GM23338 (cell line): ENCODE results near the gene NEURL1. TPM values are rescaled to one million over a fixed set of nuclear protein-coding genes. Genes with fewer than 3 reads are reported as not detected.

Experiments used
- ATAC-seq: fragments of 200-7000 bp; cut with Tn5 transposase; 3 replicates; pipeline ENCODE4 v1.9.1; 2020
- DNase-seq: peaks from one replicate; pipeline ENCODE4 v3.0.0-alpha.2; 2015; ENCODE audit warnings: low spot score
- H2AFZ ChIP-seq: fragments of 200-600 bp; sonication (generic); 2 replicates; pipeline ENCODE4 v1.8.0; 2016; ENCODE audit warnings: antibody characterized with exemption, mild to moderate bottlenecking, moderate library complexity
- H3F3A ChIP-seq: fragments of 200-600 bp; sonication (generic); replicated peaks from 2 replicates; pipeline ENCODE4 v1.8.0; 2017; ENCODE audit warnings: antibody characterized with exemption, mixed run types, low read depth
- H3K27ac ChIP-seq: fragments of 200-600 bp; sonication (generic); 2 replicates; pipeline ENCODE4 v1.6.1; 2016; ENCODE audit warnings: low read depth
- H3K27me3 ChIP-seq: fragments of 200-600 bp; sonication (generic); 2 replicates; pipeline ENCODE4 v1.8.0; 2016; ENCODE audit warnings: mild to moderate bottlenecking, mixed run types, moderate library complexity; ENCODE audit not compliant: insufficient read depth
- H3K36me3 ChIP-seq: fragments of 200-600 bp; sonication (generic); 2 replicates; pipeline ENCODE4 v1.8.0; 2016; ENCODE audit warnings: mild to moderate bottlenecking; ENCODE audit not compliant: insufficient read depth
- H3K4me1 ChIP-seq: fragments of 200-600 bp; sonication (generic); 2 replicates; pipeline ENCODE4 v1.8.0; 2016; ENCODE audit warnings: mild to moderate bottlenecking, moderate library complexity; ENCODE audit not compliant: insufficient read depth
- H3K4me2 ChIP-seq: fragments of 200-600 bp; sonication (generic); 2 replicates; pipeline ENCODE4 v1.7.1; 2017; ENCODE audit warnings: mixed run types
- H3K4me3 ChIP-seq: fragments of 200-600 bp; sonication (generic); 2 replicates; pipeline ENCODE4 v1.6.1; 2016; ENCODE audit warnings: mixed run types
- H3K79me2 ChIP-seq: fragments of 200-600 bp; sonication (generic); replicated peaks from 2 replicates; pipeline ENCODE4 v1.8.0; 2017; ENCODE audit warnings: mild to moderate bottlenecking; ENCODE audit not compliant: insufficient read depth
- H3K9me2 ChIP-seq: fragments of 200-600 bp; sonication (generic); 2 replicates; pipeline ENCODE4 v1.8.0; 2017; ENCODE audit not compliant: insufficient read depth
- H4K20me1 ChIP-seq: fragments of 200-600 bp; sonication (generic); replicated peaks from 2 replicates; pipeline ENCODE4 v1.8.0; 2017; ENCODE audit warnings: mild to moderate bottlenecking; ENCODE audit not compliant: insufficient read depth
- H3K27ac Mint-ChIP-seq: 2 replicates; pipeline ENCODE4 v1.8.0; 2020; ENCODE audit warnings: inconsistent platforms, mild to moderate bottlenecking, moderate library complexity, mixed read lengths
- H3K27me3 Mint-ChIP-seq: 3 replicates; pipeline ENCODE4 v1.8.0; 2022; ENCODE audit warnings: low read depth, mild to moderate bottlenecking, moderate library complexity, mixed read lengths, inconsistent platforms; ENCODE audit not compliant: insufficient read depth, poor library complexity
- H3K36me3 Mint-ChIP-seq: 3 replicates; pipeline ENCODE4 v1.8.0; 2021; ENCODE audit warnings: low read depth, mild to moderate bottlenecking, inconsistent platforms, moderate library complexity, mixed read lengths
- H3K4me1 Mint-ChIP-seq: 3 replicates; pipeline ENCODE4 v1.8.0; 2020; ENCODE audit warnings: mild to moderate bottlenecking, inconsistent platforms, mixed read lengths
- H3K4me3 Mint-ChIP-seq: 3 replicates; pipeline ENCODE4 v1.8.0; 2021; ENCODE audit warnings: moderate library complexity, mild to moderate bottlenecking, inconsistent platforms, mixed read lengths
- H3K9me3 Mint-ChIP-seq: 3 replicates; pipeline ENCODE4 v1.8.0; 2020; ENCODE audit warnings: moderate library complexity, mild to moderate bottlenecking, inconsistent platforms, mixed read lengths
- CREB1 ChIP-seq: fragments of 250-450 bp; sonication (Bioruptor Pico); IDR thresholded peaks from 2 replicates; pipeline ENCODE4 v1.5.0; 2020; ENCODE audit warnings: low read depth, mild to moderate bottlenecking, moderate library complexity
- CTCF ChIP-seq, 2 experiments: fragments of 200-600 bp in 1 of 2; sonication (generic) in 1 of 2; conservative IDR thresholded peaks; 2 replicates each; pipeline versions ENCODE4 v1.5.1 to v1.6.1; 2016 to 2017; ENCODE audit warnings: antibody characterized with exemption in 2 of 2, low read depth in 2 of 2, mild to moderate bottlenecking in 2 of 2, moderate library complexity in 1 of 2
- ETS1 ChIP-seq: IDR thresholded peaks from 2 replicates; pipeline ENCODE4 v1.6.1; 2016; ENCODE audit warnings: antibody characterized with exemption
- EZH2 ChIP-seq: fragments of 200-600 bp; sonication (generic); IDR thresholded peaks from one replicate; pipeline ENCODE4 v1.8.0; 2017; ENCODE audit warnings: antibody characterized with exemption, mild to moderate bottlenecking, low read depth; ENCODE audit not compliant: unreplicated experiment
- EZH2phosphoT487 ChIP-seq: fragments of 200-600 bp; sonication (generic); IDR thresholded peaks from one replicate; pipeline ENCODE4 v1.8.1; 2018; ENCODE audit warnings: antibody characterized with exemption; ENCODE audit not compliant: unreplicated experiment
- JUNB ChIP-seq: IDR thresholded peaks from one replicate; pipeline ENCODE4 v1.6.1; 2016; ENCODE audit warnings: antibody characterized with exemption; ENCODE audit not compliant: unreplicated experiment
- NANOG ChIP-seq: IDR thresholded peaks from 2 replicates; pipeline ENCODE4 v1.6.1; 2016; ENCODE audit warnings: antibody characterized with exemption, borderline replicate concordance
- POLR2AphosphoS5 ChIP-seq: IDR thresholded peaks from 2 replicates; pipeline ENCODE4 v1.6.1; 2016; ENCODE audit warnings: antibody characterized with exemption, low read depth
- REST ChIP-seq: IDR thresholded peaks from one replicate; pipeline ENCODE4 v1.6.1; 2018; ENCODE audit warnings: antibody characterized with exemption; ENCODE audit not compliant: unreplicated experiment
- STAT1 ChIP-seq: IDR thresholded peaks from one replicate; pipeline ENCODE4 v1.6.1; 2016; ENCODE audit warnings: antibody characterized with exemption; ENCODE audit not compliant: unreplicated experiment
- ZNF114 ChIP-seq: fragments of 250-450 bp; sonication (Bioruptor Pico); IDR thresholded peaks from 2 replicates; pipeline ENCODE4 v1.5.0; 2020; ENCODE audit warnings: mild to moderate bottlenecking, moderate library complexity
- ZNF331 ChIP-seq: fragments of 250-450 bp; sonication (Bioruptor Pico); IDR thresholded peaks from 2 replicates; pipeline ENCODE4 v1.5.0; 2020; ENCODE audit warnings: low read depth, mild to moderate bottlenecking, moderate library complexity
- ZNF462 ChIP-seq: fragments of 250-450 bp; sonication (Bioruptor Pico); IDR thresholded peaks from 2 replicates; pipeline ENCODE4 v1.5.0; 2020; ENCODE audit warnings: mild to moderate bottlenecking, moderate library complexity
- polyA plus RNA-seq: library from polyadenylated mRNA; unstranded; fragments of >200 nt; fragmentation: Nextera tagmentation; extraction: Ambion mirVana; gene quantifications from 2 replicates; pipeline ENCODE4 v1.2.1, GENCODE V29; 2016
- total RNA-seq: library from RNA; depleted of rRNA; stranded (reverse); fragments of >200 nt; shearing (Covaris generic); gene quantifications from 2 replicates; pipeline ENCODE4 v1.2.3, GENCODE V29; 2014

The NEURL1 gene
- total and polyA plus RNA-seq, 2 experiments from 2014 or later = 0.82 to 1.1 TPM

- H3K36me3 Mint-ChIP-seq = no peaks in the 10 kb centered on the region
- H3K79me2 ChIP-seq = no peaks in the 10 kb centered on the region
- peaks cover 6% of the 10 kb centered on the region for H3K27me3 Mint-ChIP-seq
- no peak for DNase-seq
- no peaks in the 10 kb centered on the region for H3K9me2 ChIP-seq
- no peaks in the 10 kb centered on the region; the same call in 2 of the 3 replicates for H3K4me1 Mint-ChIP-seq
- H2AFZ ChIP-seq = no peak overlapping the region
- no peak for TF ChIP-seq ETS1
- TF ChIP-seq REST = no peak
- no peak for TF ChIP-seq EZH2
- no peak for TF ChIP-seq ZNF331 (CRISPR knock-in tag)
- TF ChIP-seq POLR2AphosphoS5 = no peak
- no peak for TF ChIP-seq ZNF462 (CRISPR knock-in tag)
- TF ChIP-seq CREB1 = no peak
- TF ChIP-seq JUNB = no peak
- TF ChIP-seq STAT1 = no peak
- no peak for TF ChIP-seq EZH2phosphoT487
- no peak for TF ChIP-seq NANOG
- TF ChIP-seq ZNF114 = no peak
- TF ChIP-seq CTCF (conservative IDR thresholded peaks at IDR 0.05; ENCODE audit: low read depth in 2 of 2) = no peak
- H3K36me3 ChIP-seq = no peaks in the 10 kb centered on the region
- no peaks in the 10 kb centered on the region for H4K20me1 ChIP-seq
- H3K27me3 ChIP-seq = no peaks in the 10 kb centered on the region
- no peaks in the 10 kb centered on the region for H3K9me3 Mint-ChIP-seq
- H3F3A ChIP-seq = no peaks in the 10 kb centered on the region
- no peak overlapping the region for H3K27ac Mint-ChIP-seq
- H3K27ac ChIP-seq = no peak overlapping the region
- H3K4me3 Mint-ChIP-seq = no peak overlapping the region
- no peak overlapping the region for H3K4me2 ChIP-seq
- no peaks in the 10 kb centered on the region for H3K4me1 ChIP-seq
- H3K4me3 ChIP-seq = no peak overlapping the region
- ATAC-seq = no peak
Observed at GRCh38 chr10:103574097-103575061, 80.9 kb downstream of the NEURL1 start.
